GM23338 (cell line): Measurements from ENCODE around the gene LSM12. TPM values are rescaled to one million over a fixed set of nuclear protein-coding genes. Genes with fewer than 3 reads are reported as not detected.

Experiments
- ATAC-seq: fragments of 200-7000 bp; cut with Tn5 transposase; 3 replicates; pipeline ENCODE4 v1.9.1; 2020
- DNase-seq: peaks from one replicate; pipeline ENCODE4 v3.0.0-alpha.2; 2015; ENCODE audit warnings: low spot score
- H2AFZ ChIP-seq: fragments of 200-600 bp; sonication (generic); 2 replicates; pipeline ENCODE4 v1.8.0; 2016; ENCODE audit warnings: antibody characterized with exemption, mild to moderate bottlenecking, moderate library complexity
- H3F3A ChIP-seq: fragments of 200-600 bp; sonication (generic); replicated peaks from 2 replicates; pipeline ENCODE4 v1.8.0; 2017; ENCODE audit warnings: antibody characterized with exemption, mixed run types, low read depth
- H3K27ac ChIP-seq: fragments of 200-600 bp; sonication (generic); 2 replicates; pipeline ENCODE4 v1.6.1; 2016; ENCODE audit warnings: low read depth
- H3K27me3 ChIP-seq: fragments of 200-600 bp; sonication (generic); 2 replicates; pipeline ENCODE4 v1.8.0; 2016; ENCODE audit warnings: mild to moderate bottlenecking, mixed run types, moderate library complexity; ENCODE audit not compliant: insufficient read depth
- H3K36me3 ChIP-seq: fragments of 200-600 bp; sonication (generic); 2 replicates; pipeline ENCODE4 v1.8.0; 2016; ENCODE audit warnings: mild to moderate bottlenecking; ENCODE audit not compliant: insufficient read depth
- H3K4me1 ChIP-seq: fragments of 200-600 bp; sonication (generic); 2 replicates; pipeline ENCODE4 v1.8.0; 2016; ENCODE audit warnings: mild to moderate bottlenecking, moderate library complexity; ENCODE audit not compliant: insufficient read depth
- H3K4me2 ChIP-seq: fragments of 200-600 bp; sonication (generic); 2 replicates; pipeline ENCODE4 v1.7.1; 2017; ENCODE audit warnings: mixed run types
- H3K4me3 ChIP-seq: fragments of 200-600 bp; sonication (generic); 2 replicates; pipeline ENCODE4 v1.6.1; 2016; ENCODE audit warnings: mixed run types
- H3K79me2 ChIP-seq: fragments of 200-600 bp; sonication (generic); replicated peaks from 2 replicates; pipeline ENCODE4 v1.8.0; 2017; ENCODE audit warnings: mild to moderate bottlenecking; ENCODE audit not compliant: insufficient read depth
- H3K9me2 ChIP-seq: fragments of 200-600 bp; sonication (generic); 2 replicates; pipeline ENCODE4 v1.8.0; 2017; ENCODE audit not compliant: insufficient read depth
- H4K20me1 ChIP-seq: fragments of 200-600 bp; sonication (generic); replicated peaks from 2 replicates; pipeline ENCODE4 v1.8.0; 2017; ENCODE audit warnings: mild to moderate bottlenecking; ENCODE audit not compliant: insufficient read depth
- H3K27ac Mint-ChIP-seq: 2 replicates; pipeline ENCODE4 v1.8.0; 2020; ENCODE audit warnings: inconsistent platforms, mild to moderate bottlenecking, moderate library complexity, mixed read lengths
- H3K27me3 Mint-ChIP-seq: 3 replicates; pipeline ENCODE4 v1.8.0; 2022; ENCODE audit warnings: low read depth, mild to moderate bottlenecking, moderate library complexity, mixed read lengths, inconsistent platforms; ENCODE audit not compliant: insufficient read depth, poor library complexity
- H3K36me3 Mint-ChIP-seq: 3 replicates; pipeline ENCODE4 v1.8.0; 2021; ENCODE audit warnings: low read depth, mild to moderate bottlenecking, inconsistent platforms, moderate library complexity, mixed read lengths
- H3K4me1 Mint-ChIP-seq: 3 replicates; pipeline ENCODE4 v1.8.0; 2020; ENCODE audit warnings: mild to moderate bottlenecking, inconsistent platforms, mixed read lengths
- H3K4me3 Mint-ChIP-seq: 3 replicates; pipeline ENCODE4 v1.8.0; 2021; ENCODE audit warnings: moderate library complexity, mild to moderate bottlenecking, inconsistent platforms, mixed read lengths
- H3K9me3 Mint-ChIP-seq: 3 replicates; pipeline ENCODE4 v1.8.0; 2020; ENCODE audit warnings: moderate library complexity, mild to moderate bottlenecking, inconsistent platforms, mixed read lengths
- CREB1 ChIP-seq: fragments of 250-450 bp; sonication (Bioruptor Pico); IDR thresholded peaks from 2 replicates; pipeline ENCODE4 v1.5.0; 2020; ENCODE audit warnings: low read depth, mild to moderate bottlenecking, moderate library complexity
- JUNB ChIP-seq: IDR thresholded peaks from one replicate; pipeline ENCODE4 v1.6.1; 2016; ENCODE audit warnings: antibody characterized with exemption; ENCODE audit not compliant: unreplicated experiment
- STAT1 ChIP-seq: IDR thresholded peaks from one replicate; pipeline ENCODE4 v1.6.1; 2016; ENCODE audit warnings: antibody characterized with exemption; ENCODE audit not compliant: unreplicated experiment
- ZNF114 ChIP-seq: fragments of 250-450 bp; sonication (Bioruptor Pico); IDR thresholded peaks from 2 replicates; pipeline ENCODE4 v1.5.0; 2020; ENCODE audit warnings: mild to moderate bottlenecking, moderate library complexity
- polyA plus RNA-seq: library from polyadenylated mRNA; unstranded; fragments of >200 nt; fragmentation: Nextera tagmentation; extraction: Ambion mirVana; gene quantifications from 2 replicates; pipeline ENCODE4 v1.2.1, GENCODE V29; 2016
- total RNA-seq: library from RNA; depleted of rRNA; stranded (reverse); fragments of >200 nt; shearing (Covaris generic); gene quantifications from 2 replicates; pipeline ENCODE4 v1.2.3, GENCODE V29; 2014
- TF ChIP-seq, protein P1 (sequence below): IDR thresholded peaks from one replicate; pipeline ENCODE4 v1.6.1; 2018; ENCODE audit warnings: antibody characterized with exemption; ENCODE audit not compliant: unreplicated experiment
- TF ChIP-seq, protein P2 (sequence below), 2 experiments: fragments of 200-600 bp in 1 of 2; sonication (generic) in 1 of 2; conservative IDR thresholded peaks; 2 replicates each; pipeline versions ENCODE4 v1.5.1 to v1.6.1; 2016 to 2017; ENCODE audit warnings: antibody characterized with exemption in 2 of 2, low read depth in 2 of 2, mild to moderate bottlenecking in 2 of 2, moderate library complexity in 1 of 2
- TF ChIP-seq, protein P3 (sequence below): fragments of 250-450 bp; sonication (Bioruptor Pico); IDR thresholded peaks from 2 replicates; pipeline ENCODE4 v1.5.0; 2020; ENCODE audit warnings: mild to moderate bottlenecking, moderate library complexity

Gene LSM12
- total and polyA plus RNA-seq, 2 experiments from 2014 or later = 72.7 to 241 TPM

DNA sequence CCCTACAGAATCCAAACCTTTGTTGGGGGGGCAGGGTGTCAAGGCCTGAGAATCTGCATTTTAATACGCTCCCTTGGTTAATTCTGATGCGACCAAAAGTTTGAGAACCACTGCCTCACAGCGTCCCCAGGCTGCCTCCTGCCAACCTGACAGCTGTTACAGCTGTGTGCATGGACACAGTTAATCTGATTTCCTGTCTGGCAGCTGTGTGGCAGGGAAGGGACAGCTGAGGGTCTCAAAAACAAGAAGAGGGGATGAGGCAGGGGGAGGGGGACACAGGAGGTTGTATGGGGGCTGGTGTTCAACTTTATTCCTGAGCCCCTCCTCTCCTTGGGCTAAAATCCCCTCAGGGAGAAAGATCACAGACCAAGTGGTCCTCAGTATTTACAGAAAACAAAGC lies 39.5 kb upstream of the LSM12 start:
- Histone ChIP-seq H3K9me2 (no peaks in the 10 kb centered on the region), H3K36me3 (no peaks in the 10 kb centered on the region), H3K4me3 (no peak overlapping the region), H2AFZ (no peak overlapping the region), H3K27ac (peak overlapping the region; percentile 19; the same call in 1 of the 2 replicates), H3K4me1 (peaks cover 23% of the 10 kb centered on the region), H3K27me3 (no peaks in the 10 kb centered on the region), H3F3A (0 out of 2 replicates have a peak, but pooled peaks cover 5% of the 10 kb centered on the region), H3K79me2 (peaks cover 10% of the 10 kb centered on the region), H4K20me1 (no peaks in the 10 kb centered on the region; the same call in none of the 2 replicates), H3K4me2 (no peak overlapping the region)
- DNase-seq (no peak), ATAC-seq (no peak)
- H3K4me3 Mint-ChIP-seq = no peak overlapping the region
- H3K4me1 Mint-ChIP-seq = peaks cover 25% of the 10 kb centered on the region
- peaks cover 4% of the 10 kb centered on the region for H3K27me3 Mint-ChIP-seq
- TF ChIP-seq, protein P1, sequence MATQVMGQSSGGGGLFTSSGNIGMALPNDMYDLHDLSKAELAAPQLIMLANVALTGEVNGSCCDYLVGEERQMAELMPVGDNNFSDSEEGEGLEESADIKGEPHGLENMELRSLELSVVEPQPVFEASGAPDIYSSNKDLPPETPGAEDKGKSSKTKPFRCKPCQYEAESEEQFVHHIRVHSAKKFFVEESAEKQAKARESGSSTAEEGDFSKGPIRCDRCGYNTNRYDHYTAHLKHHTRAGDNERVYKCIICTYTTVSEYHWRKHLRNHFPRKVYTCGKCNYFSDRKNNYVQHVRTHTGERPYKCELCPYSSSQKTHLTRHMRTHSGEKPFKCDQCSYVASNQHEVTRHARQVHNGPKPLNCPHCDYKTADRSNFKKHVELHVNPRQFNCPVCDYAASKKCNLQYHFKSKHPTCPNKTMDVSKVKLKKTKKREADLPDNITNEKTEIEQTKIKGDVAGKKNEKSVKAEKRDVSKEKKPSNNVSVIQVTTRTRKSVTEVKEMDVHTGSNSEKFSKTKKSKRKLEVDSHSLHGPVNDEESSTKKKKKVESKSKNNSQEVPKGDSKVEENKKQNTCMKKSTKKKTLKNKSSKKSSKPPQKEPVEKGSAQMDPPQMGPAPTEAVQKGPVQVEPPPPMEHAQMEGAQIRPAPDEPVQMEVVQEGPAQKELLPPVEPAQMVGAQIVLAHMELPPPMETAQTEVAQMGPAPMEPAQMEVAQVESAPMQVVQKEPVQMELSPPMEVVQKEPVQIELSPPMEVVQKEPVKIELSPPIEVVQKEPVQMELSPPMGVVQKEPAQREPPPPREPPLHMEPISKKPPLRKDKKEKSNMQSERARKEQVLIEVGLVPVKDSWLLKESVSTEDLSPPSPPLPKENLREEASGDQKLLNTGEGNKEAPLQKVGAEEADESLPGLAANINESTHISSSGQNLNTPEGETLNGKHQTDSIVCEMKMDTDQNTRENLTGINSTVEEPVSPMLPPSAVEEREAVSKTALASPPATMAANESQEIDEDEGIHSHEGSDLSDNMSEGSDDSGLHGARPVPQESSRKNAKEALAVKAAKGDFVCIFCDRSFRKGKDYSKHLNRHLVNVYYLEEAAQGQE = no peak
- no peak for TF ChIP-seq JUNB
- TF ChIP-seq, protein P2, sequence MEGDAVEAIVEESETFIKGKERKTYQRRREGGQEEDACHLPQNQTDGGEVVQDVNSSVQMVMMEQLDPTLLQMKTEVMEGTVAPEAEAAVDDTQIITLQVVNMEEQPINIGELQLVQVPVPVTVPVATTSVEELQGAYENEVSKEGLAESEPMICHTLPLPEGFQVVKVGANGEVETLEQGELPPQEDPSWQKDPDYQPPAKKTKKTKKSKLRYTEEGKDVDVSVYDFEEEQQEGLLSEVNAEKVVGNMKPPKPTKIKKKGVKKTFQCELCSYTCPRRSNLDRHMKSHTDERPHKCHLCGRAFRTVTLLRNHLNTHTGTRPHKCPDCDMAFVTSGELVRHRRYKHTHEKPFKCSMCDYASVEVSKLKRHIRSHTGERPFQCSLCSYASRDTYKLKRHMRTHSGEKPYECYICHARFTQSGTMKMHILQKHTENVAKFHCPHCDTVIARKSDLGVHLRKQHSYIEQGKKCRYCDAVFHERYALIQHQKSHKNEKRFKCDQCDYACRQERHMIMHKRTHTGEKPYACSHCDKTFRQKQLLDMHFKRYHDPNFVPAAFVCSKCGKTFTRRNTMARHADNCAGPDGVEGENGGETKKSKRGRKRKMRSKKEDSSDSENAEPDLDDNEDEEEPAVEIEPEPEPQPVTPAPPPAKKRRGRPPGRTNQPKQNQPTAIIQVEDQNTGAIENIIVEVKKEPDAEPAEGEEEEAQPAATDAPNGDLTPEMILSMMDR (conservative IDR thresholded peaks at IDR 0.05; ENCODE audit: low read depth in 2 of 2) = no peak
- TF ChIP-seq ZNF114 (CRISPR knock-in tag) = no peak
- no peak for TF ChIP-seq STAT1
- TF ChIP-seq CREB1 (CRISPR knock-in tag) = no peak
- TF ChIP-seq, protein P3, sequence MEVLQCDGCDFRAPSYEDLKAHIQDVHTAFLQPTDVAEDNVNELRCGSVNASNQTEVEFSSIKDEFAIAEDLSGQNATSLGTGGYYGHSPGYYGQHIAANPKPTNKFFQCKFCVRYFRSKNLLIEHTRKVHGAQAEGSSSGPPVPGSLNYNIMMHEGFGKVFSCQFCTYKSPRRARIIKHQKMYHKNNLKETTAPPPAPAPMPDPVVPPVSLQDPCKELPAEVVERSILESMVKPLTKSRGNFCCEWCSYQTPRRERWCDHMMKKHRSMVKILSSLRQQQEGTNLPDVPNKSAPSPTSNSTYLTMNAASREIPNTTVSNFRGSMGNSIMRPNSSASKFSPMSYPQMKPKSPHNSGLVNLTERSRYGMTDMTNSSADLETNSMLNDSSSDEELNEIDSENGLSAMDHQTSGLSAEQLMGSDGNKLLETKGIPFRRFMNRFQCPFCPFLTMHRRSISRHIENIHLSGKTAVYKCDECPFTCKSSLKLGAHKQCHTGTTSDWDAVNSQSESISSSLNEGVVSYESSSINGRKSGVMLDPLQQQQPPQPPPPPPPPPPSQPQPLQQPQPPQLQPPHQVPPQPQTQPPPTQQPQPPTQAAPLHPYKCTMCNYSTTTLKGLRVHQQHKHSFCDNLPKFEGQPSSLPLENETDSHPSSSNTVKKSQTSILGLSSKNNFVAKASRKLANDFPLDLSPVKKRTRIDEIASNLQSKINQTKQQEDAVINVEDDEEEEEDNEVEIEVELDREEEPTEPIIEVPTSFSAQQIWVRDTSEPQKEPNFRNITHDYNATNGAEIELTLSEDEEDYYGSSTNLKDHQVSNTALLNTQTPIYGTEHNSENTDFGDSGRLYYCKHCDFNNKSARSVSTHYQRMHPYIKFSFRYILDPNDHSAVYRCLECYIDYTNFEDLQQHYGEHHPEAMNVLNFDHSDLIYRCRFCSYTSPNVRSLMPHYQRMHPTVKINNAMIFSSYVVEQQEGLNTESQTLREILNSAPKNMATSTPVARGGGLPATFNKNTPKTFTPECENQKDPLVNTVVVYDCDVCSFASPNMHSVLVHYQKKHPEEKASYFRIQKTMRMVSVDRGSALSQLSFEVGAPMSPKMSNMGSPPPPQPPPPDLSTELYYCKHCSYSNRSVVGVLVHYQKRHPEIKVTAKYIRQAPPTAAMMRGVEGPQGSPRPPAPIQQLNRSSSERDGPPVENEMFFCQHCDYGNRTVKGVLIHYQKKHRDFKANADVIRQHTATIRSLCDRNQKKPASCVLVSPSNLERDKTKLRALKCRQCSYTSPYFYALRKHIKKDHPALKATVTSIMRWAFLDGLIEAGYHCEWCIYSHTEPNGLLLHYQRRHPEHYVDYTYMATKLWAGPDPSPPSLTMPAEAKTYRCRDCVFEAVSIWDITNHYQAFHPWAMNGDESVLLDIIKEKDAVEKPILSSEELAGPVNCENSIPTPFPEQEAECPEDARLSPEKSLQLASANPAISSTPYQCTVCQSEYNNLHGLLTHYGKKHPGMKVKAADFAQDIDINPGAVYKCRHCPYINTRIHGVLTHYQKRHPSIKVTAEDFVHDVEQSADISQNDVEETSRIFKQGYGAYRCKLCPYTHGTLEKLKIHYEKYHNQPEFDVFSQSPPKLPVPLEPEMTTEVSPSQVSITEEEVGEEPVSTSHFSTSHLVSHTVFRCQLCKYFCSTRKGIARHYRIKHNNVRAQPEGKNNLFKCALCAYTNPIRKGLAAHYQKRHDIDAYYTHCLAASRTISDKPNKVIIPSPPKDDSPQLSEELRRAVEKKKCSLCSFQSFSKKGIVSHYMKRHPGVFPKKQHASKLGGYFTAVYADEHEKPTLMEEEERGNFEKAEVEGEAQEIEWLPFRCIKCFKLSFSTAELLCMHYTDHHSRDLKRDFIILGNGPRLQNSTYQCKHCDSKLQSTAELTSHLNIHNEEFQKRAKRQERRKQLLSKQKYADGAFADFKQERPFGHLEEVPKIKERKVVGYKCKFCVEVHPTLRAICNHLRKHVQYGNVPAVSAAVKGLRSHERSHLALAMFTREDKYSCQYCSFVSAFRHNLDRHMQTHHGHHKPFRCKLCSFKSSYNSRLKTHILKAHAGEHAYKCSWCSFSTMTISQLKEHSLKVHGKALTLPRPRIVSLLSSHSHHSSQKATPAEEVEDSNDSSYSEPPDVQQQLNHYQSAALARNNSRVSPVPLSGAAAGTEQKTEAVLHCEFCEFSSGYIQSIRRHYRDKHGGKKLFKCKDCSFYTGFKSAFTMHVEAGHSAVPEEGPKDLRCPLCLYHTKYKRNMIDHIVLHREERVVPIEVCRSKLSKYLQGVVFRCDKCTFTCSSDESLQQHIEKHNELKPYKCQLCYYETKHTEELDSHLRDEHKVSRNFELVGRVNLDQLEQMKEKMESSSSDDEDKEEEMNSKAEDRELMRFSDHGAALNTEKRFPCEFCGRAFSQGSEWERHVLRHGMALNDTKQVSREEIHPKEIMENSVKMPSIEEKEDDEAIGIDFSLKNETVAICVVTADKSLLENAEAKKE (CRISPR knock-in tag) = no peak
- 0 out of 3 replicates have a peak, but pooled peaks cover 4% of the 10 kb centered on the region for H3K36me3 Mint-ChIP-seq
- H3K9me3 Mint-ChIP-seq = no peaks in the 10 kb centered on the region; the same call in 1 of the 3 replicates
- H3K27ac Mint-ChIP-seq = no peak overlapping the region
